AG04450 (cell line): ENCODE results near the gene SLC45A2. TPM values are rescaled to one million over a fixed set of nuclear protein-coding genes. Genes with fewer than 3 reads are reported as not detected.

ENCODE experiments used
- CTCF ChIA-PET: fragments of 300-600, 350-600 bp; formaldehyde crosslinking; extraction: SDS; loops from one replicate; lab custom pipeline; 2022; ENCODE audit warnings: antibody characterized with exemption, inconsistent platforms; lab: Charles Lee
- POLR2A ChIA-PET: fragments of 350-600 bp; formaldehyde crosslinking; extraction: SDS; loops from one replicate; lab custom pipeline; 2021; ENCODE audit warnings: antibody characterized with exemption, inconsistent platforms; lab: Yijun Ruan, JAX
- DNase-seq: peaks from one replicate; pipeline ENCODE4 v3.0.0-alpha.2; 2011; ENCODE audit warnings: low read depth, low spot score
- H3K27ac ChIP-seq: one replicate; pipeline ENCODE4 v1.5.1; 2012; ENCODE audit warnings: low read depth, low read length, control low read depth
- H3K27me3 ChIP-seq: one replicate; pipeline ENCODE4 v1.6.0; 2012; ENCODE audit warnings: low read length; ENCODE audit not compliant: control insufficient read depth, insufficient read depth
- H3K4me3 ChIP-seq: 2 replicates; pipeline ENCODE4 v1.5.1; 2011; ENCODE audit warnings: mild to moderate bottlenecking, low read depth, low read length, control low read depth
- H3K9me3 ChIP-seq: 2 replicates; pipeline ENCODE4 v1.5.1; 2012; ENCODE audit warnings: low read length; ENCODE audit not compliant: control insufficient read depth, insufficient read depth
- polyA plus RNA-seq: library from polyadenylated mRNA; depleted of rRNA; stranded (reverse); fragments of >200 nt; gene quantifications from 2 replicates; pipeline ENCODE4 v1.2.3, GENCODE V29; 2011
- TF ChIP-seq, protein P1 (sequence below): IDR thresholded peaks from 2 replicates; pipeline ENCODE4 v1.5.1; 2011; ENCODE audit warnings: low read depth, low read length, control low read depth, inconsistent platforms

The SLC45A2 gene
- polyA plus RNA-seq, 1 experiment: not detected

GRCh38 chr5:33984178-33984577 is 315 bp downstream of the SLC45A2 start:
- ChIA-PET CTCF (interaction anchor here (1.0 to 3.7 kb wide), 2 partner anchors 14 to 513 kb away, joined by 3 to 24 read pairs; no protein-coding TSS in a partner anchor), POLR2A (no interaction called here)
- Histone ChIP-seq H3K27me3 (no peaks in the 10 kb centered on the region), H3K9me3 (no peaks in the 10 kb centered on the region), H3K27ac (no peak overlapping the region), H3K4me3 (no peak overlapping the region)
- no peak for DNase-seq
- TF ChIP-seq, protein P1, sequence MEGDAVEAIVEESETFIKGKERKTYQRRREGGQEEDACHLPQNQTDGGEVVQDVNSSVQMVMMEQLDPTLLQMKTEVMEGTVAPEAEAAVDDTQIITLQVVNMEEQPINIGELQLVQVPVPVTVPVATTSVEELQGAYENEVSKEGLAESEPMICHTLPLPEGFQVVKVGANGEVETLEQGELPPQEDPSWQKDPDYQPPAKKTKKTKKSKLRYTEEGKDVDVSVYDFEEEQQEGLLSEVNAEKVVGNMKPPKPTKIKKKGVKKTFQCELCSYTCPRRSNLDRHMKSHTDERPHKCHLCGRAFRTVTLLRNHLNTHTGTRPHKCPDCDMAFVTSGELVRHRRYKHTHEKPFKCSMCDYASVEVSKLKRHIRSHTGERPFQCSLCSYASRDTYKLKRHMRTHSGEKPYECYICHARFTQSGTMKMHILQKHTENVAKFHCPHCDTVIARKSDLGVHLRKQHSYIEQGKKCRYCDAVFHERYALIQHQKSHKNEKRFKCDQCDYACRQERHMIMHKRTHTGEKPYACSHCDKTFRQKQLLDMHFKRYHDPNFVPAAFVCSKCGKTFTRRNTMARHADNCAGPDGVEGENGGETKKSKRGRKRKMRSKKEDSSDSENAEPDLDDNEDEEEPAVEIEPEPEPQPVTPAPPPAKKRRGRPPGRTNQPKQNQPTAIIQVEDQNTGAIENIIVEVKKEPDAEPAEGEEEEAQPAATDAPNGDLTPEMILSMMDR: no peak

GRCh38 chr5:33981408-33982162 is 2.9 kb downstream of the SLC45A2 start:
- Histone ChIP-seq H3K9me3 (no peaks in the 10 kb centered on the region), H3K4me3 (no peak overlapping the region), H3K27ac (no peak overlapping the region), H3K27me3 (no peaks in the 10 kb centered on the region)
- ChIA-PET POLR2A (no interaction called here), CTCF (interaction anchor here (1.1 to 3.7 kb wide), 3 partner anchors 11 to 485 kb away, joined by 3 to 24 read pairs (median 13); no protein-coding TSS in a partner anchor)
- TF ChIP-seq, protein P1: no peak
- DNase-seq: no peak

DNA sequence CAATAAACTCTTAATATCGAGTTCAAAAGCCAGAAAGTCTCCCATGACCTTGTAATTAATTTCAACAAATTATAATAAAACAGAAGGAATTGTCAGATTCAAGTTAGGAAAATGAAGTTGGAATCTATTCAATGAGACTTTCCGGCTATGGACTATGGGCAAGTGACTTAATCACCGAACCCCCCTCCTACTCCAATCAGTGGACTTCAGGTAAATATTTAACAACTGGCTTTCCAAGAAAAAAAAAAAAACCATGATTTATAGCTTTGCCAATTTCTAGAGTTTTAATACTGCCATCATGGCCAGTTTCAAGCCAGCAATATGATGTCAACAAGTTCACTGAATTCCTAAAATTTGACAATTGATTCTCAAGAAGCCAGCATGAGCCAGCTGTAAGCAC is 4.5 kb downstream of the SLC45A2 start:
- Histone ChIP-seq H3K9me3 (no peaks in the 10 kb centered on the region), H3K27me3 (peaks cover under 1% of the 10 kb centered on the region), H3K4me3 (no peak overlapping the region), H3K27ac (no peak overlapping the region)
- DNase-seq: no peak
- TF ChIP-seq, protein P1: no peak
- POLR2A ChIA-PET: no interaction called here
- CTCF ChIA-PET: interaction anchor here (1.0 to 2.3 kb wide), 2 partner anchors 10 to 510 kb away, joined by 3 to 14 read pairs; no protein-coding TSS in a partner anchor

GRCh38 chr5:33978306-33978705 is 6.2 kb downstream of the SLC45A2 start:
- DNase-seq: no peak
- POLR2A ChIA-PET: no interaction called here
- TF ChIP-seq, protein P1: no peak
- H3K27me3 ChIP-seq: peaks cover 6% of the 10 kb centered on the region
- CTCF ChIA-PET: interaction anchor here (2.3 kb wide), 2 partner anchors 8 to 18 kb away, joined by 9 to 14 read pairs; no protein-coding TSS in a partner anchor
- H3K4me3 ChIP-seq: no peak overlapping the region
- no peaks in the 10 kb centered on the region for H3K9me3 ChIP-seq
- no peak overlapping the region for H3K27ac ChIP-seq

GRCh38 chr5:33976307-33976706 is 8.2 kb downstream of the SLC45A2 start:
- Histone ChIP-seq H3K27ac (no peak overlapping the region), H3K4me3 (no peak overlapping the region), H3K27me3 (peaks cover 11% of the 10 kb centered on the region), H3K9me3 (no peaks in the 10 kb centered on the region)
- CTCF ChIA-PET: no interaction called here
- no peak for DNase-seq
- POLR2A ChIA-PET: no interaction called here
- TF ChIP-seq, protein P1: no peak
